Stimulated activated CD8-positive, alpha-beta memory T cell treated with anti-CD3 and anti-CD28 coated beads, Interleukin-12 subunit alpha, Interleukin-12 subunit beta, amount 100 ng/mL, for 1 hour (primary cell): ENCODE results near the gene CCDC57.

ENCODE experiments used
- DNase-seq: peaks from one replicate; pipeline ENCODE4 v3.0.0-alpha.2; 2020; ENCODE audit warnings: low read depth

The CCDC57 gene

DNA sequence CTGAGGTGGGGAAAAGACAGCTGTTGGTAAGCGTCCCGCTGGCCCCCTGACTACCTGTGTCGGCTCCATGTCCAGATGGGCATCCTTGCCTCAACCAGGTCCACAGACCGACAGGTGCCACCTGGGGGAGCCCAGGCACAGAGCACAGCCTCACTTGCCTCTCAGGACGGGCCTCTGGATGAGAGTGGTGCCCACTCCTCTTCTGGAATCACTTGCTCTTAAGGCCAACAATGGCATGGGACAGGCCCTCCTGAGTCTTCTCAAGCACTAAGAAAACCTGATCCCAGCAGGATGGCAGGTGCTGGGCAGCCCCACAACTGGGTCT lies 33.4 kb upstream of the CCDC57 start:
- no peak for DNase-seq

DNA sequence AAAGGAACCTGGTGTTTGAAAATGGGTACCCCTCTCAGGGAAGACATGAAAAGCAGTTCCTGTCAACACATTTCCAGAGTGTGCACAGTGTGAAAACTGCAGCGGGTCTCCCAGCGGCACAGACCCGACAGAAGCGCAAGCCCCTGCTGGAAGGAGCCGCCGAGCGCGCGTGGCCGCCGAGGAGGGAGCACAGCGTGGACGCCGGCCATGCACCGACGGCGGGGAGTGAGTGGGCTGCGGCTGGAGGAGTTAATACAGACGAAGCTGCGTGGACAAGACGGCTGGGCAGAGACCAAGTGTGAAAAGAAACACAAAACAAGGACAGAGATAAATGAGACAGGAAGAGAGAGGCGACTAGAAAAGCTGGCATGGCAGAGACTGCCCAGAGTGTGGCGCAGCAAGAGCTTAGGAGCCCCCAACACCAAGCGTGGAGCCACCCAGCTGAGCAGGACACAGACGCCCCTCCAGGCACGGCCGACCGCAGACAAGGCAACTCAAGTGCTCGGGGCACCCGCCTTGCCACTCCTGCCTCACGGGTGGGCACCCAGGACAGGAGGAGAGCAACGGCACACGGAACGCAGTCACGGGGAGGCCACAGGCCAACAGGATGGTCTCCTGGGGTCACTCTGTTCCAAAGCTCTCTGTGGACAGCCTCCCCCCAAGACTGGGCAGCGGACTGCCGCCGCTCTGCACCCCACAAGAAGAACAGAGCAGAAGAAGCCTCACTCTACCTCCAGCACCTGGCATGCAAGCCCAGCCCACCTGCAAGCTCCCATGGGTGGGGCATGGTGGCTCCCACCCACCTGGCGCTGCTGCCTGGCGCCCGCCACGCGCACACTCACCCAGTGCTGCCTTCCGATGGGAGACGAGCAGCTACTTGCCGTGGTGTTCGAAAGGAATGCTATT lies 32.7 kb upstream of the CCDC57 start:
- DNase-seq: no peak

DNA sequence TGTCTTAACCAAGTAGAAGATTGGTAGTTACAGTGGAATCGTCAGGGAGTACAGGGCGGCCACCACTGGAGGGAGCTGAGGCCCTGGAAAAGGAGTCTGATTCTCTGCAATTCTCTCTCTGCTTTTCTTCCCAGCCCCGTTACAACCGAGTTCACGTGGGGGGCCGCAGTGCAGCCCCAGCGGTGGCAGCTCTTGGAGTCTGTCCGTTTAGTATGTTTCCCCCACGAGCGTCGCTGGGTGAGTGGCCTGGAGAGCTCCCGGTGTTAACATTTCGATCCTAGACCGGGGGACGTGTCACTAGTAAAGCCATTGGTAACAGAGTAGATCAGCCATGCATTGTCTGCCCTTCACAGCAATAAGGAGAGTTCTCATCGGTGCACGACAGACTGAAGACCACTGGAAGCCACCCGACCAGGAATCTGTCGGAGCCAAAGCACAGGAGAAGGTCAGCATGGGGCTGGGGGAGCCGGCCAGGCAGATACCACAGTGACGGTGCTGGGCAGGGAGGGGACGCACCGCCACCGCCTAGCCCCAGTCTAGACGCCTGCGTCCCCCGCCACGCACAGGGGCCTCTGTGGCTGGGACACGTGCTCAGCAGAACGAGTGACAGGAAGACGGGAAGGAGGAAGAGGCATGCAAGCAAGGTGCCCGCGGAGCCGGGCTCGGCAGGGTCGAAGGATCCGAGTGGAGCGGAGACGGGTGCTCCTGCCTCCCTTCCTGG lies 31.9 kb upstream of the CCDC57 start:
- no peak for DNase-seq

DNA sequence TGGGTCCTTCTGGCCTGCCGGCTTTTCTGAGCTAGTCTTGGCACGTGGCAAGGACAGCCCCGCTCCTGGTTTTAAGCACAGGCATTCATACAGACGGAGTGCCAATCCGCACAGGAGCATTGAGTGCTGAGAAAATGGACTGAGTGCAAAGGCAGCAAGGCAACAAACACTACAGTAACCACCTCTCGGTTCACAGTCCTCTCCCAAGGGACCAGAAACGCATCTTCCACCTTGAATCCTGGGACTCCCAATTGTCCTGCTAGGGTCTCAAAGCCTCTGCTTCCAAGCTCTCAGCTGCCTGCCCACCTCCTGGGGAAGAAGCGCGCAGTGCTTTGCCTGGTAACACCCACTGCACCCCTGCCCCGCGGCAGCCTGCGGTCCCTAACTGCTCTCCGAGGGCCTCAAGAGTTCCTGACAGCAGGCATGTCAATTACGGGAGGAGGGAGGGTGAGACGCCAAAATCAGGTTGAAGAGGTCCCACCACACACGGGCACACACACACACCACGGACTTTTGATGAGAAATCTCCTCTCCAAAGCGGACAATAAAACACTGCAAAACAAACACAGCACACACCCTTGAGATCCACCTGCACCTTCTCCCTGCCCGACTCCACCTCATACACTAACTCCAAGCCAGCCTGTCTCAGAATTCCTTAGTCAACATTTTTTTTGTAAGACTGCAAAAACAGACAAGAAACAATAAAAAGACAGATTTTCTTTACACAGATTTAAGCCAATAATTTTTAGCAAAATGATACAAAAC lies 31.2 kb upstream of the CCDC57 start:
- no peak for DNase-seq

GRCh38 chr17:82242977-82243647 lies 30.5 kb upstream of the CCDC57 start:
- no peak for DNase-seq

DNA sequence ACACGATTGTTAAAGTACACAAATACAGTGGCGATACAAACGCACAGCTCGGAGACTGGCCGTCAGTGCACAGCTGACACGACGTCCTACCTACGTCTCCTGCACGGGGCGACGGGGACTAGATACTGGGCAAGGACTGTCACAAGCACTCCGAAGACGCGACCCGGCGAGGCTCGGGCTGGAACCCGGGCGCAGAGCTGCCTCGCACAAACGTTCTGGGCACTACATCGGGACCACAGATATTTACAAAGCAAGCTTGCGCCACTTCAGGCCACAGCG lies 30.0 kb upstream of the CCDC57 start:
- no peak for DNase-seq

GRCh38 chr17:82241926-82242697 lies 29.5 kb upstream of the CCDC57 start:
- DNase-seq: no peak

DNA sequence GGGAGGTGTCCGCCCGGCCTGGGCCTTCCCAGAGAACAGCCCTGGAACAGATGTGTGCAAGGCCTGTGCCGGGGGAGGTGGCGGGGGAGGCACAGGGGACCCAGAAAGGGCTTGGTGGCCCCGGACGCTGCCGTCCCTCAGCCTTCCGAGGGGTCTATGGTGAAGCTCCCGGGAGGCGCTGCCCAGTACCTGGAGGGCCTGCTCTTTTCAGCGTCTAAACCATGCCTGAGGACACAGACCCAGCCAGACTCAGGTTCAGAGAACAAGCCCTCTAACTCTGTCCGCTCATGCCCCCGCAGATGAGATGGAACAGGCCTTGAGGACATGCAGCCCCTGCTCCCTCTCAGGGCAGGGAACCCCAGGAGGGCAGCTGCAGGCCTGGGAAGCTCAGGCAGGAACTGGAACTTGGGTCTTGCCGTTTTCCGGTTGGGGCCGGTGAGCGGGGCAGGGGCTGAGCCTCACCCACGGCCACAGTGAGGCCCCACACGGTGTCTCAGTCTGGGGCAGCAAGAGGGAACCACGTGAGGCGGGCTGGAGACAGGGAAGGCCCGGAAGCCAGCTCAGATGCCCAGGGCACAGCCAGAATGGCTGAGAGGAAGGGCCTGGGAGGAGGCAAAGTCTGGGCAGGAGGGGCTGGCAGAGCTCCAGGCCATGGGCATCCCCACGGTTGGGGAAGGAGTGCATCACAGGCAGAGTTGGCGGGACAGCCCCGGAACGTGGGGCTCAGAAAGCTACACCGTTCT lies 28.7 kb upstream of the CCDC57 start:
- DNase-seq: no peak

GRCh38 chr17:82240506-82241182 lies 28.0 kb upstream of the CCDC57 start:
- DNase-seq: no peak

- no peak for DNase-seq
Observed at GRCh38 chr17:82239926-82240505, 27.4 kb upstream of the CCDC57 start.

DNA sequence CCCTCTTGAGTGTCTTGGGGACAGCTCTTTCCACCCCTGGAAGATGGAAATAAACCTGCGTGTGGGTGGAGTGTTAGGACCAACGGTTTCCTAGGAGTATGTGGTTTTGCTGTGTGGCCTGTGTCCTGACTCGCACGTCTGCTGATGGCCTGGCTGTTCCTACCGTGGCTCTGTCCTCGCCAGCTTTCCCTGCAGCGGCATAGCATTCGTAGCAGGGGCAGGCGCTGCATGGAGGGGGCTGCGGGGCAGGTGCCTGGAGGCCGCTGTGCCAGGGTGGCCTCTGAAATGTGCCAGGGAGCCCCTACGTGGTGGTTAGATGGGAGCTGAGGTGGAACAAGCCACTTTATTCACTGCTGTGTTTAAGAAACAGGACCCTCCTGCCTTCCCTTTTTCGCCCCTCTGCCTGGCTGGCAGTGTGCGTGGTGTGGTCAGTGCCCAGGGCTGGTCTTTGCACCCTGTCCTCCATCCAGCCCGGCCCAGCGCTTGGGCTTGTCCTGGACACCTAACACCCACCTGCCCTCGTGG lies 26.8 kb upstream of the CCDC57 start:
- DNase-seq: no peak

DNA sequence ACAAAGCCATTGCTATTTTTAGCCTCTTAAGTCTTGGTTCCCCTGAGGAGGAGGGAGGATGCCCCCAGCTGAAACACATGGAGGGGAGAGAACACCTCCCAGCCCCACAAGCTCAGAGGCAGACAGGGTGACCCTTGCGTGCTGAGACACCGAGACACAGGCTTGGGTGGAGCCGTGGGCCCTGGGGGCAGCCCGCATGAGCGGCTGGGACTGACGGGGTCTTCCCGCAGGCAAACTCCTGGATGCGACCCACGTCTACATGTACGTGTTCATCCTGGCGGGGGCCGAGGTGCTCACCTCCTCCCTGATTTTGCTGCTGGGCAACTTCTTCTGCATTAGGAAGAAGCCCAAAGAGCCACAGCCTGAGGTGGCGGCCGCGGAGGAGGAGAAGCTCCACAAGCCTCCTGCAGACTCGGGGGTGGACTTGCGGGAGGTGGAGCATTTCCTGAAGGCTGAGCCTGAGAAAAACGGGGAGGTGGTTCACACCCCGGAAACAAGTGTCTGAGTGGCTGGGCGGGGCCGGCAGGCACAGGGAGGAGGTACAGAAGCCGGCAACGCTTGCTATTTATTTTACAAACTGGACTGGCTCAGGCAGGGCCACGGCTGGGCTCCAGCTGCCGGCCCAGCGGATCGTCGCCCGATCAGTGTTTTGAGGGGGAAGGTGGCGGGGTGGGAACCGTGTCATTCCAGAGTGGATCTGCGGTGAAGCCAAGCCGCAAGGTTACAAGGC lies 26.0 kb upstream of the CCDC57 start:
- peak; percentile 51 for DNase-seq

DNA sequence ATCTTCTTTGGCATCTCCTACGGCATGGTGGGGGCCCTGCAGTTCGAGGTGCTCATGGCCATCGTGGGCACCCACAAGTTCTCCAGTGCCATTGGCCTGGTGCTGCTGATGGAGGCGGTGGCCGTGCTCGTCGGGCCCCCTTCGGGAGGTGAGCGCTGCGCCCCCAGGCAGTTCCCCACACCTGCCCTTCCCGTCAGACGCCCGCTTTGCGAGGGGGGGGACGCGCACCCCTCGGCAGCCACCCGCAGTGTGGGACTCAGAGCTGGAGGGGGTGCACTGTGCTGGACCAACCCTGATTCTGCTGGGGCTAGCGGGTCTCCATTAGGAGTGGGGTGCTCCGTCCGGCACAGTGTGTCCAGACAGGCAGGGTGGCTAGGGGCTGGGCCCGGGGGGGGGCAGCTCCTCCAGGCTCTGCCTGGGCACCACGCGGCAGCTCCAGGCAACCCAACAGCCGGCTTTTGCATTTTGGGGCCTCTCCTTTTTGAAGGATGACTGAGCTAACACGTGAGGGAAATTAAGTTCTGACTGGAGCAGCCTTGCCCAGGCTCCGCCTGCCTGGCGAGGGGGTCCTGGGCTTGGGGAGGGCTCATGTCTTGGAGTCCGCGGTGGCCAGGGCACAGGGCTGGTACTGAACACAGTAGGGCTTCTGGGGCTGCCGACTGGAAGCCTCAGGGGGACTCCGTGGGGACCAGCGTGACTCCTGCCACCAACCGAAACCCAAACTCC lies 25.3 kb upstream of the CCDC57 start:
- DNase-seq: no peak

DNA sequence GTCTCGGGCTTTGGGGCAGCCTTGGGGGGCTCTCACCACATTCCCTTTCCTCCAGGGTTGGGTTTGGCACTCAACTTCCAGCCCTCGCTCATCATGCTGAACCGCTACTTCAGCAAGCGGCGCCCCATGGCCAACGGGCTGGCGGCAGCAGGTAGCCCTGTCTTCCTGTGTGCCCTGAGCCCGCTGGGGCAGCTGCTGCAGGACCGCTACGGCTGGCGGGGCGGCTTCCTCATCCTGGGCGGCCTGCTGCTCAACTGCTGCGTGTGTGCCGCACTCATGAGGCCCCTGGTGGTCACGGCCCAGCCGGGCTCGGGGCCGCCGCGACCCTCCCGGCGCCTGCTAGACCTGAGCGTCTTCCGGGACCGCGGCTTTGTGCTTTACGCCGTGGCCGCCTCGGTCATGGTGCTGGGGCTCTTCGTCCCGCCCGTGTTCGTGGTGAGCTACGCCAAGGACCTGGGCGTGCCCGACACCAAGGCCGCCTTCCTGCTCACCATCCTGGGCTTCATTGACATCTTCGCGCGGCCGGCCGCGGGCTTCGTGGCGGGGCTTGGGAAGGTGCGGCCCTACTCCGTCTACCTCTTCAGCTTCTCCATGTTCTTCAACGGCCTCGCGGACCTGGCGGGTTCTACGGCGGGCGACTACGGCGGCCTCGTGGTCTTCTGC lies 24.6 kb upstream of the CCDC57 start:
- DNase-seq: no peak

GRCh38 chr17:82236142-82236971 lies 23.7 kb upstream of the CCDC57 start:
- peak; percentile 52 for DNase-seq

GRCh38 chr17:82235775-82236141 lies 23.1 kb upstream of the CCDC57 start:
- no peak for DNase-seq
